HepG2 (cell line): ENCODE measurements around the gene CTDSP1. TPM values are rescaled to one million over a fixed set of nuclear protein-coding genes. Genes with fewer than 3 reads are reported as not detected.
A peak's percentile ranks its signal among the peaks of the same experiment; 100 is the strongest.

Experiments used
- ARHGAP35 ChIP-seq: sonication (generic); formaldehyde crosslinking; IDR thresholded peaks from 2 replicates; pipeline ENCODE4 v1.9.0; 2022; ENCODE audit warnings: mild to moderate bottlenecking, inconsistent platforms, moderate library complexity, missing genetic modification reagents, borderline replicate concordance
- CCDC6 ChIP-seq: sonication (generic); formaldehyde crosslinking; IDR thresholded peaks from 2 replicates; pipeline ENCODE4 v1.8.1; 2022; ENCODE audit warnings: mild to moderate bottlenecking, missing genetic modification reagents, moderate library complexity
- CREB1 ChIP-seq, 2 experiments: fragments of 450-650 bp in 1 of 2; IDR thresholded peaks; 2 replicates each; pipeline ENCODE4 v1.6.1; 2016 to 2017; ENCODE audit warnings: control low read depth in 1 of 2, mild to moderate bottlenecking in 1 of 2, missing compliant biosample characterization in 1 of 2, missing genetic modification characterization in 1 of 2
- DZIP1 ChIP-seq: sonication (generic); formaldehyde crosslinking; IDR thresholded peaks from 2 replicates; pipeline ENCODE4 v1.5.0; 2020; ENCODE audit warnings: mild to moderate bottlenecking, missing genetic modification reagents
- HDAC6 ChIP-seq: fragments of 200-600 bp; sonication (generic); IDR thresholded peaks from 2 replicates; pipeline ENCODE4 v1.7.0; 2017; ENCODE audit warnings: mild to moderate bottlenecking, antibody characterized with exemption, low read length, low read depth
- KAT8 ChIP-seq: IDR thresholded peaks from 2 replicates; pipeline ENCODE4 v1.6.1; 2016; ENCODE audit warnings: missing genetic modification reagents, missing compliant biosample characterization
- MTA1 ChIP-seq: sonication (generic); formaldehyde crosslinking; IDR thresholded peaks from 2 replicates; pipeline ENCODE4 v1.4.0; 2020; ENCODE audit warnings: missing genetic modification reagents, mild to moderate bottlenecking, borderline replicate concordance
- MXI1 ChIP-seq: IDR thresholded peaks from 3 replicates; pipeline ENCODE4 v1.6.1; 2012; ENCODE audit warnings: low read depth, low read length, inconsistent platforms, borderline replicate concordance
- SIX1 ChIP-seq: sonication (generic); formaldehyde crosslinking; IDR thresholded peaks from 2 replicates; pipeline ENCODE4 v1.4.0; 2020; ENCODE audit warnings: missing genetic modification reagents, borderline replicate concordance
- TEF ChIP-seq: sonication (generic); formaldehyde crosslinking; IDR thresholded peaks from 2 replicates; pipeline ENCODE4 v1.5.0; 2020; ENCODE audit warnings: missing genetic modification reagents
- ZNF335 ChIP-seq: sonication (generic); formaldehyde crosslinking; IDR thresholded peaks from 2 replicates; pipeline ENCODE4 v1.4.0; 2020; ENCODE audit warnings: missing genetic modification reagents
- ZNF605 ChIP-seq: sonication (generic); formaldehyde crosslinking; IDR thresholded peaks from 2 replicates; pipeline ENCODE4 v1.8.0; 2022; ENCODE audit warnings: mild to moderate bottlenecking, missing genetic modification reagents
- ZNF614 ChIP-seq: IDR thresholded peaks from 2 replicates; pipeline ENCODE4 v1.6.1; 2018; ENCODE audit warnings: missing biosample characterization, missing genetic modification reagents, inconsistent platforms, borderline replicate concordance
- ZNF710 ChIP-seq: sonication (generic); formaldehyde crosslinking; IDR thresholded peaks from 2 replicates; pipeline ENCODE4 v1.5.0; 2020; ENCODE audit warnings: mild to moderate bottlenecking, missing genetic modification reagents, borderline replicate concordance
- ZNF749 ChIP-seq: sonication (generic); formaldehyde crosslinking; IDR thresholded peaks from 2 replicates; pipeline ENCODE4 v1.8.0; 2022; ENCODE audit warnings: mild to moderate bottlenecking, missing genetic modification reagents, moderate library complexity, borderline replicate concordance
- ZNF784 ChIP-seq: sonication (generic); formaldehyde crosslinking; IDR thresholded peaks from 2 replicates; pipeline ENCODE4 v1.5.1; 2020; ENCODE audit warnings: missing genetic modification reagents, mild to moderate bottlenecking, borderline replicate concordance
- ZNF800 ChIP-seq: sonication (generic); formaldehyde crosslinking; IDR thresholded peaks from 2 replicates; pipeline ENCODE4 v1.4.0; 2020; ENCODE audit warnings: missing genetic modification reagents
- polyA plus RNA-seq, 8 experiments: library from polyadenylated mRNA; depleted of rRNA in 3 of 8; stranded (reverse) in 7 of 8; unstranded in 1 of 8; fragments of >200 nt; fragmentation: Illumina TruSeq in 4 of 8; extraction: Trizol in 4 of 8; gene quantifications; 2 replicates each; pipeline versions ENCODE4 v1.2.1 to v1.2.3, GENCODE V29; 2011 to 2016; ENCODE audit warnings: low read depth in 4 of 8, missing spikeins in 1 of 8, mixed read lengths in 1 of 8; ENCODE audit not compliant: insufficient read depth in 1 of 8
- total RNA-seq, 5 experiments: library from RNA; depleted of rRNA; stranded (reverse); fragments of >200 nt; fragmentation: Illumina TruSeq; extraction: Trizol; gene quantifications; 2 replicates each; pipeline ENCODE4 v1.2.3, GENCODE V29; 2016; ENCODE audit warnings: low read depth in 1 of 5

CTDSP1 gene
- total and polyA plus RNA-seq, 2 of the 13 experiments (the other 11 are each of a cell fraction or from before 2014, with no cell fraction given) = 91.0 to 268 TPM

GRCh38 chr2:218444692-218445357 lies 45.2 kb downstream of the CTDSP1 start (continued):
- TF ChIP-seq ZNF605 = peak; percentile 95
- TF ChIP-seq TEF (CRISPR knock-in tag) = no peak
- peak; percentile 98 for TF ChIP-seq ZNF710 (CRISPR knock-in tag)
- no peak; the same call in 1 of the 2 replicates for TF ChIP-seq DZIP1 (CRISPR knock-in tag)
- TF ChIP-seq ARHGAP35 (CRISPR knock-in tag) = 0 out of 2 replicates have a peak, but pooled peaks have one; percentile 24
- TF ChIP-seq SIX1 (CRISPR knock-in tag) = peak; percentile 63; the same call in 1 of the 2 replicates
- TF ChIP-seq ZNF614 (CRISPR knock-in tag) = peak; percentile 99
- TF ChIP-seq CCDC6 = peak; percentile 94
- TF ChIP-seq ZNF335 = peak; percentile 67; the same call in 1 of the 2 replicates
- TF ChIP-seq KAT8 = peak; percentile 81
- peak; percentile 95 for TF ChIP-seq MTA1 (CRISPR knock-in tag)
- no peak for TF ChIP-seq HDAC6
- peak; percentile 80; the same call in 1 of the 2 replicates for TF ChIP-seq ZNF749 (CRISPR knock-in tag)
- TF ChIP-seq ZNF800 = peak; percentile 86
- peak; percentile 81; the same call in 1 of the 2 replicates for TF ChIP-seq ZNF784 (CRISPR knock-in tag)
- peak; percentile 96; the same call in 2 of the 3 replicates for TF ChIP-seq MXI1
- no peak for TF ChIP-seq CREB1 (IDR thresholded peaks at IDR 0.05)
- peak; percentile 80 for TF ChIP-seq CREB1 (CRISPR knock-in tag; IDR thresholded peaks at IDR 0.05)
